HG03103 (cell line): ENCODE results near the gene DTWD2.
A peak's percentile ranks its signal among the peaks of the same experiment; 100 is the strongest.
"Not testable (repeated sequence)": the region's sequence is repeated elsewhere in the genome, so short reads cannot be mapped to it uniquely, and the experiment has no call there.

Experiments
- ATAC-seq: cut with Tn5 transposase; IDR thresholded peaks from one replicate; pipeline ENCODE4 v1.9.1; 2021; ENCODE audit warnings: low read depth; ENCODE audit not compliant: unreplicated experiment

Gene DTWD2

DNA sequence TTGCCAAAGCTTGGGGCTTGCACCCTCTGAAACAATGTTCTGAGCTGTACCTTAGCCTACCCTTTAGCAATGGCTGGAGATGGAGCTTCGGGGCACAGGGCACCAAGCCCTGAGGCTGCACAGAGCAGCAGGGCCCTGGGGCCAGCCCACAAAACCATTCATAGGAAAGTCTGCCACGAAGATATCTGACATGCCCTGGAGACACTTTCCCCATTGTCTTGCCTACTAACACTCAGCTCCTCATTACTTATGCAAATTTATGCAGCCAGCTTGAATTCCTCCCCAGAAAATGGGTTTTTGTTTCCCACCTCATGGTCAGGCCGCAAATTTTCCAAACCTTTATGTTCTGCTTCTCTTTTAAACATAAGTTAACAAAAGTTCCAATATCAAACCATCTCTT, 105.7 kb downstream of the DTWD2 start:
- no peak for ATAC-seq

DNA sequence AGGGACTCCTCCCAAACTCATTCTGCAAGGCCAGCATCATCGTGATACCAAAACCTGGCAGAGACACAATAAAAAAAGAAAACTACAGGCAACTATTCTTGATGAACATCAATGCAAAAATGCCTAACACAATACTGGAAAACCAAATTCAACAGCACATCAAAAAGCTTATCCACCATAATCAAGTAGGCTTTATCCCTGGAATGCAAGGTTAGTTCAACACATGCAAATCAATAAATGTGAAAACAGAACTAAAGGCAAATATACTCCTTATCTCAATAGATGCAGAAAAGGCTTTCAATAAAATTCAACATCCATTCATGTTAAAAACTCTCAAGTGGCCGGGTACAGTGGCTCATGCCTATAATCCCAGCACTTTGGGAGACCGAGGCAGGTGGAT, 111.5 kb downstream of the DTWD2 start:
- not testable (repeated sequence) for ATAC-seq

DNA sequence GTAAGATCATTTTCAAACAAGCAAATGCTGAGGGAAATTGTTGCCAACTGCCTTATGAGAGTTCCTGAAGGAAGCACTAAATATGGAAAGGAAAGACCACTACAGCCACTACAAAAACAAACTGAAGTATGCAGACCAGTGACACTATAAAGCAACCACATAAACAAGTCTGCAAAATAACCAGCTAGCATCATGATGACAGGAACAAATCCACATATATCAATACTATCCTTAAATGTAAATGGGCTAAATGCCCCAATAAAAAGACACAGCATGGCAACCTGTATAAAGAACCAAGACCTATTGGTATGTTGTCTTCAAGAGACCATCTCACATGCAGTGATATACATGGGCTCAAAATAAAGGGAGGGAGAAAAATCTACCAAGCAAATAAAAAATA, 113.2 kb downstream of the DTWD2 start:
- no peak for ATAC-seq

DNA sequence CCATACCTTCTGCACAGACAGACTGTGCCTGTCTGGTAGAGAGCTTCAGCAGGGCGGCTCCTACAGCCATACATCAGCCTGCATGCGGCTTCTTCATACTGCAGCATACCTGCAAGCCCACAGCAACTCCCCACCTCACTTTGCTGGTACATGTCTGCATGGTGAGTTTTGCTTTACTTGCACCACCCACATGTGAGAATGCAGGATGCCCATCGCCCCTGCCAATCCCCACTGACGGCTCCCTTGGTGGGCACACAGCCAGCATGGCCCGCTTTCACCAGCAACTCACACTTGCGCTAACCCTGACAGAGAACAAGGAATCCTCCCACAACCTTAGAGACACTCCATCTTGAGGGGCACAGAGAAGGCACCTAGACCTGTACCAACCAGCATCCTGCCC, 114.9 kb downstream of the DTWD2 start:
- no peak for ATAC-seq

DNA sequence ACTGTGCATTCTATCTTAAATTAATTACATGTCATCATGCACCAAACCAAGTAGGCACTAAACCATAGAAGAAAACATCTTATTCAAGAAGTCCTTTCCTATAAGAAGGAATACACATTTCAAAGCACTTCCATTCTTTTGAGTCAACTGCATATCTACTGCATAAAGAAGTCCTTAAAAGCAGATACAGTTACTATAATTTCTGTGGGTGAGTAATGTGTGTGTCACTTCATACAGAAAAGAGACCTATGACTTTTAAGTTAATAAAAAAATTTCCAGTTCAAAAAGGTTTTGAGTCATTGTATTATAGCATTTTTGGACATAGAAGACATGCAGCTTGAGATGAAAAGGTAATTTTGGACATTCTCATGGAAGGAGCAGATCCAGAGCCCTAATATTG, 125.0 kb downstream of the DTWD2 start:
- no peak for ATAC-seq

DNA sequence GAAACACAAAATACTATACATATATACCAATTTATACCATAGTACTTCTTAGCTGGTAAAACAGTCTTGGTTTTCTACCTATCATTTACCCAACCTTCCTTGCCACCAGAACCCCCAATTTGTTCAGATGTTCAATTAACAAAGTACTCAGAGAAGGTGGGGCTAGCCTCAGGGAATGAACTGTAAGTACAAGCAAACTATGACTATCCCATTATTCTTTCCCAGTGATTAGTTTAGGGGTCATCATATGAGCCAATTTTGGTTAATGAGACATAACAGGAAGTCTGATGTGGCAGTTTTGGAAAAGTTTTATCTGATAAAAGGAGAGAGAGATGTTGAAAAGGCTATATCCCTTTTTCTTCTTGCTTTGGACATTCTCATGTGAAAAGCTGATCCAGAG, 125.8 kb downstream of the DTWD2 start:
- no peak for ATAC-seq

DNA sequence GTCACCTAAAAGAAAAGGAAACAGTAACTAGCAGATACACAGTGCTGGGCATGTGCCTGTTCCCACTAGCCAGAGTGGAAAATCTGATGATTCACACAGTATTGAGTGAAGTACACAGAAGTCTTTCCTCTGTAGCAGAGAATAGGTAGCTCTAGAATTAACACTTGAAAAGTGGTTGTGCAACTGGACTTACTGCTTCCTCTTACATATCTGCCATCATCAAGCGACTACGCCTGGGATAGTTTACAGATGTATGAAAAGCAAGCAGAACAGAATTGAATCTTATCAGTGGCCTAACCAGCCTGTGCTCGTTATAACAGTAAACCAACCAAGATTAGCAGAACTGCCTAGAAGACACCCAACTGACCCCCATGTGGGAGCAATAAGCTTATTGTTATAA, 130.6 kb downstream of the DTWD2 start:
- no peak for ATAC-seq

DNA sequence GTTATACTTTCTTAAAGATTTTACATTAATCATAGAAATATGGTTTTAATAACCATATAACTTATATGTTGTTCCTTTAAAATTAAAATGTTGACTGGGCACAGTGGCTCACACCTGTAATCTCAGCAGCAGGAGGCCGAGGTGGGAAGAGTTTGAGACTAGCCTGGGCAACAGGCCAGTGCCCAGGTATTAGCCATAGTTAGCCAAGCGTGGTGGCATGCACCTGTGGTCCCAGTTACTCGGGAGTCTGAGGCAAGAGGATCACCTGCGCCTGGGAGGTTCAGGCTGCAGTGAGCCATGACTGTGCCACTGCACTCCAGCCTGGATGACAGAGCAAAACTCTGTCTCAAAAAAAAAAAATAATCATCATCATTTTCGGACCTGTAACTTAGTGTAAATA, 133.5 kb downstream of the DTWD2 start:
- ATAC-seq, result no peak

DNA sequence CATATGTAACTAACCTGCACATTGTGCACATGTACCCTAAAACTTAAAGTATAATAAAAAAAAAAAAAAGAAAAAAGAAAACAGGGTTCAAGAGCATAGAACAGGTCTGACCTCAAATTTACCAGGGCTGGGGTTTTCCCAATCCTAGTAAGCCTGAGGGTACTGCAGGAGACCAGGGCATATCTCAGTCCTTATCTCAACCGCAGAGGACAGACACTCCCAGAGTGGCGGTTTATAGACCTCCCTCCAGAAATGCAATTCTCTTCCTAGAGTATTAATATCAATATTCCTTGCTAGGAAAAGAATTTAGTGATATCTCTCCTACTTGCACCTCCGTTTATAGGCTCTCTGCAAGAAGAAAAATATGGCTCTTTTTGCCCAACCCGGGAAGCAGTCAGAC, 136.6 kb downstream of the DTWD2 start:
- ATAC-seq, result not testable (repeated sequence)

DNA sequence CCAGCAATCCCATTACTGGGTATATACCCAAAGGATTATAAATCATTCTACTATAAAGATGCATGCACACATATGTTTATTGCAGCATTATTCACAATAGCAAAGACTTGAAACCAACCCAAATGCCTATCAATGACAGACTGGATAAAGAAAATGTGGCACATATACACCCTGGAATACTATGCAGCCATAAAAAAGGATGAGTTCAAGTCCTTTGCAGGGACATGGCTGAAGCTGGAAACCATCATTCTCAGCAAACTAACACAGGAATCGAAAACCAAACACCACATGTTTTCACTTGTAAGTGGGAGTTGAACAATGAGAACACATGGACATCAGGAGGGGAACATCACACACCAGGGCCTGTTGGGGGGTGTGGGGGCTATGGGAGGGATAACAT, 138.8 kb downstream of the DTWD2 start:
- not testable (repeated sequence) for ATAC-seq

DNA sequence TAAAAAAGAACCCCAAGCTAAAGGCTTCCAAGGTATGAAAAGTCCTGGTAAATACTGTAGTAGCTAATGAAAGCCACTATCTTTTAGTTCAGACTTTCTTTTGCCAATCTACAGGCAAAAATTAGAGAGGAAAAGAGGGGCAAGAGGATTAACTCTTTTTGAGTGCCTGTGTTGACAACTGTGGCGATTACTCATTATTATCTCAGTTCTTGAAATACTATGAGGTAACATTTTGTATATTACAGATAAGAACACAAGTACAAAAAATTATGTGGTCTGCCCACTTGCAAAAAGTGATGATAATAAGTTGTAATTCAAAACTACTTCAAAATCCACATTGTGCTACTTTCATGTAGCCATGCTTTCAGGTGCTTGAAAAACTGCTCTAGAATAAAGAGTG, 144.0 kb downstream of the DTWD2 start:
- ATAC-seq, result no peak

DNA sequence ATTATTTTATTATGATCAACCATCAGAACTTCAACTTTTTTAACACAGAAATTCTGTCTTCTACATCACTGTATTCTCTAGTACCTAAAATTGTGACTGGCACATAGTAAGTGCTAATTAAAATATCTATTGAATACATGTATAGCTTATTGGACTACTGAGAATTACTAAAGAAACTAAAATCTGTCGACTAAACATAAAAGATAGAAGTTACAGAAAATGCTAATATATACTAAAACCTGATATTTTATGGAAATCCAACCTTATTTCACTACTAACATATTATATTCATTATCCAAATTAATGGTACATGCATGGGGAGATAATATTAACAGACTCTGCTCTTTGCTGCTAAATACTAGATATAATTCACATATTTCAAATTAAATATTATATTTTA, 153.6 kb downstream of the DTWD2 start:
- no peak for ATAC-seq

DNA sequence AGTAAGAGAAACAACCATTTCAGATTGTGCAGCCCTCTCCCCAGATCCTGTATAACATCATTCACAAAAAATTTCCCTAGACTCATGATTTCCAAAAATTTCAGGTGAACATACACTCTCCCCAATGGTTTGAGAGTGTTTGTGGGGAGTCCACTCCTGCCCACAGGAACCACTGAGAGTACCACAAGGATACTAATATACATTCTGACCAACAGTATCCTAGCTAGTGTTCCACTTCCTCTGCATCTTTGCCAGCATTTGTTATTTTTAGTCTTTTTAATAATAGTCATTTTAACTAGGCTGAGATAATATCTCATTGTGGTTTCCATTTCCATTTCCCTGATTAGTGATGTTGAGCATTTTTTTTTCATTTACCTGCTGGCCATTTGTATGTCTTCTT, 155.4 kb downstream of the DTWD2 start:
- ATAC-seq, result no peak

DNA sequence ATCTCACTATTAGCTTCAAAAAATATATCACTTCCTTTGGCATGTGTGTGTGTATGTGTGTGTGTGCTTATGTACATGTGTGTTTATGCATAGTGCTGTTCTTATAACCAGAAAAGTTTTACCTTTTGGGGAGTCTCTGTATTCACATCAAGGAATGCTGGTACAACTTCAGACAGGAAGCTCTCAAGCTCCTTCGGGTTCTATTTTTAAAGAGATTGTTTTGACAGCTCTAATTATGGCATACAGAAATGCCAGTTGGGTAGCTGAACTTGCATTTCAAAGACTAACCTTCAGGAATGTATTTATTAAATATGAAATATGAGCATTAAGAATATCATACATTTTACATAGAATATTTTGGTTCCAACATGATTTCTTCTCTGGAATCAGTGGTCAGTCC, 163.1 kb downstream of the DTWD2 start:
- ATAC-seq, result no peak

DNA sequence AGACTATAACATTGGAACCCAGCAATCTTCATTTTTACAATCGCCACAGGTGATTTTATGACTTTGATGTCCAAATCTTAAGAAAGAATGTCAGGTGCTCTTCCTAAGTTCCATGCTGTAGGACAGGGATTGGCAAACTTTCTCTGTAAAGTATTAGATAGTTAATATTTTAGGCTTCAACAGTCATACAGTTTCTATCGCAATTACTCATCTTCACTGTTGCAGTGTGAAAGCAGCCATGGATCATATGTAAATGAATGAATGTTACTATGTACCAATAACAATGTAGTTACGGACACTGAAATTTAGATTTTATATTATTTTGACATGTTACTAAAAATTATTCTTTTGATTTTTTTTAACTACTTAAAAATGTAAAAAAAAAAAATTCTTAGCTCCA, 169.7 kb downstream of the DTWD2 start:
- ATAC-seq, result no peak

DNA sequence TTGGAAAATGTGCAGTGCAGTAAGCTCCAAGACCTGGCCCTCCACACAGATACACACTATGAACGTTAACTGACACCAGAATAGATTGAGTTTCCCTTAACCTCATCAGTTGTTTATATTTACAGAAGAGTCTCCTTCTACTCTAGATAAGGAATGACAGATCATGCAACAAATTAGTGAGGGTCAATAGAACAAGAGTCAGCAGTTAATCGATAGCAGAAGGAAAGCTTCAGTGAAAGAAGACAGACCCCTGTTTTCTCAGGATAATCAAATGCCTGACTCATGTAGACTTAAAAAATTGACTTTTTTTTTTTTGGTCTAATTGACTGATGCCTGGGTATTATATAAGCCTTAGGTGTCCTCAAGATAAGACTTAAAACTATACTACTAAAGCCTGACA, 179.9 kb downstream of the DTWD2 start:
- no peak for ATAC-seq

DNA sequence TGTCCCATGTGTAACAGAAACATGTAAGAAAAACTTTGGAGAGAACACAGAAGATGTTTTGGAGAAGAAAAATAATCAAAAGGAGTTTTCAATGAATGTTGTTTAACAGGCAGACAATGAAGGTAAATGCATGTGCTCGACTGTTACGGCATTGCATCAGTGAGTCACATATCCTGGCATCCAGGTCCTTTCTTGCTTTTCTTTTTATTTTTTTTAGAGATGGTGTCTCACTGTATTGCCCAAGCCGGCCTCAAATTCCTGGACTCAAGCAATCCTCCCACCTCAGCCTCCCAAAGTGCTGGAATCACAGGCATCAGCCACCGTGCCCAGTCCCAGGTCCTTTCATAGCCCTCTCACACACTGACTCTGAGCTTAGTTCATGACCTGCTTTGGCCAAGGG, 181.8 kb downstream of the DTWD2 start:
- ATAC-seq, result no peak

DNA sequence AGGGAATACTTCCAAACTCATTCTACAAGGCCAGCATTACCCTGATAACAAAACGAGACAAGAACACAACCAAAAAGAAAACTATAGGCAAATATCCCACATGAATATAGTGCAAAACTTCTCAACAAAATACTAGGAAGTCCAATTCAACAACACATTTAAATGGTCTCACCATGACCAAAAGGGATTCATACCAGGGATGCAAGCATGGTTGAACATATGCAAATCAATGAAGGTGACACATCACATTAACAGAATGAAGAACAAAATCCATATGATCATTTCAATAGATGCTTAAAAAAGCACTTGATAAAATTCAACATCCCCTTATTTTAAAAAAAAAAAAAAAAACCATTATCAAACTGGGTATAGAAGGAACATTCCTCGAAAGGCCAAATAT, 186.0 kb downstream of the DTWD2 start:
- ATAC-seq, result no peak

DNA sequence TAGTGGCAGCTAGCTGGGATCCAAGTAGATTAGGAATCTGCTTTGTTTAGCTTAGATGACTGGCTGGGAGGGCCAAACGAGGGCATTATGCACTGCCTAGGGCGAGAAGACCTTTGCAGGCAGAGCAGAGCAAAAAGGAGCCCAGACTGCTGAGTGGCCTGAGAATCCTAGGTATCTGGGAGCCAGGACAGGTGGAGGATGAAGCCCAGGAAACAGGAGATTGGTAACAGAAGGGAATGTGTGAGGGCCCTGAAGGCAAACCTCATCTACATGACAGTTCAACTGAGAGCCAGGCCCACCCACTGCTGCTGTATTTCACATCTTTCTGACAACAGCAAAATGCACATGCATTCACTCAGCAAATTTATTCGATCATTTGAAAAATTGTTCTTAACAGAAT, 192.3 kb downstream of the DTWD2 start:
- no peak for ATAC-seq

DNA sequence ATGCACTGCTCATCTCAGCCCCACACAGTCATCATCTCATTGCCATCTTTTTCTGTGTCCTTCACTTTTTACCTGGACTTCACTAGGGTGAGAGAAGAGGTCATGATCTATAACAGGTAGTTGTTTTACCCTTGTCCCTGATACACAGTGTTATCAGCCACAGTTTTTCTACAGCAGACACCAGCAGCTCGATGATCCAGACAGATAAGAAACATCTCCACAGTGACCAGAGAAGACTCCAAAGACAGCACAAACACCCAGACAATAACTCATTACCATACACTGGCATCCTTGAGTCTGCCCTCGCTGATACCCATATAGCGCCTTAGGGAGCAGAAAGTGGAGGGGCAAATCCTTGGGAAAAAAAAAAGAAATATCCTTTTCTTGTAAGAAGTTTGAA, 194.1 kb downstream of the DTWD2 start:
- no peak for ATAC-seq

DNA sequence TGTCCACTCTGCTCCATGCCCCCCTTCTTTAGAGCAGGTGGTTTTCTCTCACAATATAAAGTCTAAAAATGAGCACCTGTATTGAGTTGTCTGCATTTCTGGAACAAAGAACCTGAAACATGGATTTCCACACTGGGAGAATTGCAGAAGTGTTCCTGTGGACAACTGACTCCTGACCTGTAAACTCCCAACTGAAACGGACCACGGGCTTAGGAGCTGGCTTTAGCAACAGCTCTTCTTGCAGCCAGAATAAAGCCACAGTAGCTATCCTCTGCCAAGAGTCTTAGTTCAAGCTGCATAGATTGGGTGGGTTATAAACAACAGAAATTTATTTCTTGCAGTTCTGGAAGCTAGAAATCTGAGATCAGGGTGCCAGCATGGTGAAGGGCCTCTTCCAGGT, 194.7 kb downstream of the DTWD2 start:
- ATAC-seq, result no peak

DNA sequence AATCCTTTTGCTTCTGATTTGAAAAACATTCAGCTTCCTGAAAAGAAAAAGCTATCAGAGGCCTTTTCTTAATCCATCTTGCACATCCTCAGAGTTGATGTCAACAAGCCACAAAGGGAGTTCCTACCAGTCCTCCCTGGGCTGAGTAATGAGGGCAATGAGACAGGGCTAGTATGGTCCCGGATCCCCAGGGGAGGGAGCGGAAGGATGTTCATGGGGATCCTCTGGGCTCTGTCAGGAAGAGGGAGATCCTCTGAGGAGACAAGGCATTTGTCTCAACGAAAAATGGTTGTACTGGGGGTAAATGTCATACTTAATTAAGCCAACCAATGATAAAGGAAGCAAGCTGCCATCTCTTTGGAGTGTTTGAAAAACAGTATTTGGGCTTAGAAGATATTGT, 195.3 kb downstream of the DTWD2 start:
- no peak for ATAC-seq

DNA sequence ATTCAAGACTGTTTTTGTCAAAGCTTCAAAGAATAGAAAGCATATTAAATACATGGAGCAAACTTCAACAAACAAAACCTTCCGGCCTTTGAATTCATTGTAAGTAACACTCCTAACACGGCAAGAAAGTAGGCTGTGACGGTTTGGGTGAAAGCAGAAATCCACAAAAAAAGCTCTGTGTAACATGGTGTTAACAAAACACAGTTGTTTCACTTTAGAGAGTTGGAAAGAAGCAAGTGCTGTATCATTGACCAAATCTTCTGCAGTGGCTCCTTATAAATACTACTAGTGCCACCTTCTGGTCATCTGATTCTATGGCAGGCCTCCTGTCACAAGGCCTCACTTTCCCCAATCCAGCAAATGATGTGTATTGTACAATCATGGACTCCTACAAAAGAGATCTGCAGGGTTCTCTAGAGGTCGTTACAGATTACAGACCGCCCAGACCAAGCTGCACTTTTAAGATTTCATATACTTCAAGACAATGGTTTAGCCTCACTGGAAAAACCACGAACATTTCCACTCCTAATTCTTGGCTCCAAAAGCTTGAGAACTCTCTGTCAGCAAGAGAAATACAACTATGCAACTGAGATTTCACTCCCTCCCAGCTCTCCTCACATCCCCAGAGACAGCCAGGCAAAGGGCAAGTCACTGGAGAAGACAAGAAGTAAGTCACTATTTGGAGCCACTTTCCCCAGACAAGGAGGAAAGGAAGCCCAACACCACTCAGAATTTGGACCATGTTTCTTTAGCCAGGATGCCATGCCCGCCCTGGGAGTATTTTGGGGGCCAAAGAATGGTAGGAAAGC, 196.2 kb downstream of the DTWD2 start:
- ATAC-seq, result peak; percentile 96
